ENCODE data around the gene TLR6. TPM values are rescaled to one million over a fixed set of nuclear protein-coding genes. Genes with fewer than 3 reads are reported as not detected.

TLR6 gene
- total RNA-seq, 1 experiment from 2014 or later: 4.8 TPM

DNA sequence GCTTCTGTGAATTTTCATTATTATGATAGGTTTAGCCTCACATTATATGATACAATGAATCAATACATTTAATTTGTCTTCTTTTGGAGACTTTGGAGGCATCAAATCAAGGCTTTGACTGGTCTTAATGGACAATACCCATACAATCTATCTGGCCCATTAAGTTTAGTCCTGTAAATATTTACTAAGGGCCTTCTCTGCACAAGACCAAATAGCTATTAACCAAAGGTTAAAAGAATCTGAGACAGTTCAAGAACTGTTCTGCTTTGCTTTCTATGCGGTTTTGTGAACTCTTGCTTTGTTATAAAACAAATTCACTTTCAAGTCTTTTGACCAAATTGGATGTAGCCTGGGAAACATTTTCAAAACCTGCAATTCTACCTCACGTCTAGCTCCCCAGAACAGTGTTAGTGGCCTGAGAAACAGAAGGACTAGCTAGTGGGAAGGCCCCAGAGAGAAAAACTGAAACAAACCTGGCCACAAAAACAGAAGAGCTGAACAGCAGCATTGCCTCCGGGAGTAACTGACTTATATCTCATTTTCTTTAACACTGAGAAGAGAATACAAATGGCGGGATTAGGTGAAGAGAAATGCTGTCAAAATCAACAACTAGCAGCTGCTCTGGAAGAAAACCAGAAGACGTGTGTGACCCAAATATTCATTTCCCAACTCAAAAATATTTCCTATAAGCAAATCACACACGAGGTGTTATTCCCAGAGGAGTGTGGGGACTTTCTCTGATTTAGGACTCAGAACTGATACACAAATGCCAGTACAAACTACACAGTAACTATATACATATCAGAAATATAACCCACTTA, 52.6 kb downstream of the TLR6 start:
- Histone ChIP-seq H3K9ac (ENCODE audit: low read length) (no peak overlapping the region), H3K9me2 (ENCODE audit: insufficient read depth) (no peaks in the 10 kb centered on the region), H3K36me3 (ENCODE audit: control insufficient read depth in 1 of 2, insufficient read depth in 2 of 2, low read length in 2 of 2) (no peaks in the 10 kb centered on the region), H3K4me2 (ENCODE audit: low read length) (no peak overlapping the region; the same call in 1 of the 2 replicates), H4K20me1 (ENCODE audit: insufficient read depth) (no peaks in the 10 kb centered on the region), H3K9me3 (ENCODE audit: control insufficient read depth in 1 of 2, insufficient read depth in 1 of 2, low read depth in 1 of 2, low read length in 2 of 2) (no peaks in the 10 kb centered on the region), H3K4me1 (ENCODE audit: control insufficient read depth in 1 of 2, insufficient read depth in 2 of 2, low read length in 2 of 2) (no peaks in the 10 kb centered on the region; a peak in 1 of 4 replicates), H2AFZ (ENCODE audit: low read depth, low read length, poor library complexity, severe bottlenecking) (peak overlapping the region; percentile 75), H3K27me3 (ENCODE audit: insufficient read depth, low read length) (no peaks in the 10 kb centered on the region), H3K79me2 (ENCODE audit: insufficient read depth, low read length) (no peaks in the 10 kb centered on the region), H3K4me3 (replicated peaks in 1 of 2; ENCODE audit: low read depth in 1 of 2, low read length in 2 of 2) (no peak overlapping the region), H3K27ac (ENCODE audit: low read depth, low read length) (no peak overlapping the region)
- BruUV-seq (replicated peaks): no TSS peak
- TF ChIP-seq ZNF274 (IDR thresholded peaks at IDR 0.05; ENCODE audit: low read depth, low read length) (no peak), EGR1 (IDR thresholded peaks at IDR 0.05; ENCODE audit: low read depth) (no peak), ZBTB33 (IDR thresholded peaks at IDR 0.05; ENCODE audit: extremely low read depth, insufficient replicate concordance, low read length) (no peak), TCF7L2 (IDR thresholded peaks at IDR 0.05; ENCODE audit: borderline replicate concordance, extremely low read depth, insufficient read depth, insufficient read length) (no peak), POLR2AphosphoS5 (IDR thresholded peaks at IDR 0.05; ENCODE audit: low read depth, low read length) (no peak), SIN3A (IDR thresholded peaks at IDR 0.05; ENCODE audit: low read depth) (no peak), ATF3 (IDR thresholded peaks at IDR 0.05) (no peak), EZH2phosphoT487 (IDR thresholded peaks at IDR 0.05; ENCODE audit: borderline replicate concordance) (no peak), CBX3 (IDR thresholded peaks at IDR 0.05; ENCODE audit: low read depth) (no peak)
- intact Hi-C loops (cut with micrococcal nuclease): no loop called here
- ChIA-PET POLR2A (interaction anchor here (1.5 kb wide), 1 partner anchor 21 kb away, joined by 4 read pairs; the partner anchor contains the start of gene TLR10), CTCF (interaction anchor here (1.1 to 2.0 kb wide), 5 partner anchors 15 to 56 kb away, joined by 3 to 5 read pairs (median 5); partner anchors contain the start of gene TLR10), RAD21 (ENCODE audit: low non-redundant PET in 1 of 2, low total read pairs in 2 of 2, uncharacterized antibody in 2 of 2, unreplicated experiment in 2 of 2) (no interaction called here)
- ATAC-seq: no peak
- DNase-seq (ENCODE audit: low read depth, low spot score): no peak
